Measurements from ENCODE around the gene TMTC2.

The TMTC2 gene

GRCh38 chr12:82663893-82664292, 22.8 kb upstream of the TMTC2 start:
- DNase-seq (ENCODE audit: low read depth): no peak
- TF ChIP-seq, protein P1, sequence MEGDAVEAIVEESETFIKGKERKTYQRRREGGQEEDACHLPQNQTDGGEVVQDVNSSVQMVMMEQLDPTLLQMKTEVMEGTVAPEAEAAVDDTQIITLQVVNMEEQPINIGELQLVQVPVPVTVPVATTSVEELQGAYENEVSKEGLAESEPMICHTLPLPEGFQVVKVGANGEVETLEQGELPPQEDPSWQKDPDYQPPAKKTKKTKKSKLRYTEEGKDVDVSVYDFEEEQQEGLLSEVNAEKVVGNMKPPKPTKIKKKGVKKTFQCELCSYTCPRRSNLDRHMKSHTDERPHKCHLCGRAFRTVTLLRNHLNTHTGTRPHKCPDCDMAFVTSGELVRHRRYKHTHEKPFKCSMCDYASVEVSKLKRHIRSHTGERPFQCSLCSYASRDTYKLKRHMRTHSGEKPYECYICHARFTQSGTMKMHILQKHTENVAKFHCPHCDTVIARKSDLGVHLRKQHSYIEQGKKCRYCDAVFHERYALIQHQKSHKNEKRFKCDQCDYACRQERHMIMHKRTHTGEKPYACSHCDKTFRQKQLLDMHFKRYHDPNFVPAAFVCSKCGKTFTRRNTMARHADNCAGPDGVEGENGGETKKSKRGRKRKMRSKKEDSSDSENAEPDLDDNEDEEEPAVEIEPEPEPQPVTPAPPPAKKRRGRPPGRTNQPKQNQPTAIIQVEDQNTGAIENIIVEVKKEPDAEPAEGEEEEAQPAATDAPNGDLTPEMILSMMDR (IDR thresholded peaks at IDR 0.05; ENCODE audit: control insufficient read depth, extremely low read depth, insufficient read depth): no peak
- no peak overlapping the region for H3K4me3 ChIP-seq (ENCODE audit: low read depth, low read length)

- no peak for DNase-seq (ENCODE audit: low read depth)
- TF ChIP-seq, protein P1 (IDR thresholded peaks at IDR 0.05; ENCODE audit: control insufficient read depth, extremely low read depth, insufficient read depth): no peak
- H3K4me3 ChIP-seq (ENCODE audit: low read depth, low read length): no peak overlapping the region
Observed at GRCh38 chr12:82665142-82665923, 21.4 kb upstream of the TMTC2 start.

DNA sequence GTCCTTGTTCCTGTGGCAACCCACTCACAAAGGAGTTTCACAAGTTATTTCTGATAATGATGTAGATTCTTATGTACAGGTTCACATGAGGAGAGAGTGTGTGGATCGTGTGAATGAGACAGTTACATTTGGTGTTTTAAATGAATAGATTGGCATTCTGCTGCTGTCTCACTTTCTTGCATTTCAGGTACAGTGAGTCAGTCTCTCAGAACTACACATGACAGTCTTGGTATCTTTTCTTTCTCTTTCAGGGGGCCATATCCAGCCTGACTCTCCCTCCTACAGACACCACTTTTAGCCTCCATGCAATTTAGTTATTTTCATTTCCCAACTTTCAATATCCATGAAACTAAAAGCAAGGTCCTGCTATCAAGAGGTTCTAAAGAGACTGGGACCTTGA, 19.9 kb upstream of the TMTC2 start:
- no peak overlapping the region for H3K4me3 ChIP-seq (ENCODE audit: low read depth, low read length)
- no peak for DNase-seq (ENCODE audit: low read depth)
- TF ChIP-seq, protein P1 (IDR thresholded peaks at IDR 0.05; ENCODE audit: control insufficient read depth, extremely low read depth, insufficient read depth): no peak

DNA sequence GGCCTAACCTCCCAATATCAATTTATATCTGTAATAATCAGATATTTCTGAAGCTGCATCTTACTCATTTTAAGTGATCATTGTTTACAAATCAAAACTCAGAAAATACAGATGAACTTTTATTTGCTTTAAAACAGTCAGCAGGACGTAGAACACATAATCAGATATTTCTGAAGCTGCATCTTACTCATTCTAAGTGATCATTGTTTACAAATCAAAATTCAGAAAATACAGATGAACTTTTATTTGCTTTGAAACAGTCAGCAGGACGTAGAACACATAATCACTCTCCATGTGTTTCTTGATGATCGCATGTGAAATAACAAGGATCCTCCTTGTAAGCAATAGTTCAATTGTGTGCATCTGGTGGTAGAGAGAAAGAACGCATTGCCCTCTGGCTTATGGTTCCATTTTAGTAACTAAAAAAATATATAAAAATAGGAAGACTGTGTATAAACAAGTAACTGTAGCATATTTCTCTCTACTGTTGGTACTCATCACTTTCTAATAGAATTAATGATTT, 15.0 kb upstream of the TMTC2 start:
- H3K4me3 ChIP-seq (ENCODE audit: low read depth, low read length): no peak overlapping the region
- no peak for DNase-seq (ENCODE audit: low read depth)
- TF ChIP-seq, protein P1 (IDR thresholded peaks at IDR 0.05; ENCODE audit: control insufficient read depth, extremely low read depth, insufficient read depth): no peak

DNA sequence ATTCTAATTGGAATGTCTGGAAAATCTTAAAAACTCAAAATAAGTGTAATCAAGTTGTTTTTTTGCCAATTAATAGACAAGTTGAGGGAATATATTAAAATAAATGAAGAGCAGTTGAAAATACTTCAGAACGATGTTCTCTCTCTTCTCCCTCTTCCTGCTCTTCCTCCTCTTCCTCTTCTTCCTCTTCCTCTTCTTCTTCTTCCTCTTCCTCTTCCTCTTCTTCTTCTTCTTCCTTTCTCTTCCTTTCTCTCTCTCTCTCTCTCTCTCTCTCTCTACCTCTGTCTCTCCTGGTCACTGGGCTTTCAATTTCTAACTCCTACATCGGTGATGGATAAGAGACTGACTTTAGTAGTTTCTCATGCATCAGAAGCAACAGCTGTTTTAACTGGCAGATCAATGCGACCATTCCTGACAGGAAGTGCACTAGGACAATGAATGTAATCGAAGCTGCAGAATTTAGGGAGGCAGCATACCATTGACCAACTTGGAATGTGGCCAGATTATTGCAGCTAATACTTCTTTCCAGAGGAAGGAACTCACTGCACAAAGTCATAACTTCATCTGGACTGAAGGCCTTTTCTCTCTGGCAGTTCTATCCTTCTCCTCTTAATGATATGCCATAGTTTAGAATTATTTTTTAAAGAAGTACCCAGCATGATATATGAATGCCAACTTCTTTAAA, 13.8 kb upstream of the TMTC2 start:
- TF ChIP-seq, protein P1 (IDR thresholded peaks at IDR 0.05; ENCODE audit: control insufficient read depth, extremely low read depth, insufficient read depth): no peak
- no peak for DNase-seq (ENCODE audit: low read depth)
- H3K4me3 ChIP-seq (ENCODE audit: low read depth, low read length): no peak overlapping the region

- TF ChIP-seq, protein P1 (IDR thresholded peaks at IDR 0.05; ENCODE audit: control insufficient read depth, extremely low read depth, insufficient read depth): no peak
- DNase-seq (ENCODE audit: low read depth): no peak
- no peak overlapping the region for H3K4me3 ChIP-seq (ENCODE audit: low read depth, low read length)
Observed at GRCh38 chr12:82673698-82674097, 13.0 kb upstream of the TMTC2 start.
